ENCODE results near the gene ZNF100.

GRCh38 chr19:21765151-21765550, 2.2 kb downstream of the ZNF100 start:
- no peak for TF ChIP-seq POLR2A (IDR thresholded peaks at IDR 0.05; ENCODE audit: low read length)
- TF ChIP-seq GATA1 (IDR thresholded peaks at IDR 0.05; ENCODE audit: low read depth, low read length): no peak
